Astrocyte (in vitro differentiated cells and primary cell): Measurements from ENCODE around the gene TOR2A. TPM values are rescaled to one million over a fixed set of nuclear protein-coding genes. Genes with fewer than 3 reads are reported as not detected.

Experiments
- DNase-seq: peaks from one replicate; pipeline ENCODE4 v3.0.0-alpha.2; 2010; ENCODE audit warnings: low read depth
- FAIRE-seq: peaks from 2 replicates; lab custom pipeline; 2011; peaks lifted over from hg19 to GRCh38; lab: Jason Lieb, UNC
- H2AFZ ChIP-seq: 2 replicates; pipeline ENCODE4 v1.6.0; 2012; ENCODE audit warnings: low read depth, low read length, inconsistent platforms
- H3K27ac ChIP-seq: 2 replicates; pipeline ENCODE4 v1.5.1; 2011; ENCODE audit warnings: low read depth, low read length, inconsistent platforms
- H3K27me3 ChIP-seq: 2 replicates; pipeline ENCODE4 v1.6.0; 2011; ENCODE audit warnings: low read length, inconsistent platforms; ENCODE audit not compliant: insufficient read depth
- H3K36me3 ChIP-seq: 2 replicates; pipeline ENCODE4 v1.5.1; 2011; ENCODE audit warnings: low read length, inconsistent platforms; ENCODE audit not compliant: insufficient read depth
- H3K4me1 ChIP-seq: 2 replicates; pipeline ENCODE4 v1.5.1; 2011; ENCODE audit warnings: low read length, inconsistent platforms; ENCODE audit not compliant: insufficient read depth
- H3K4me2 ChIP-seq: 2 replicates; pipeline ENCODE4 v1.6.0; 2012; ENCODE audit warnings: low read length, inconsistent platforms
- H3K4me3 ChIP-seq: 2 replicates; pipeline ENCODE4 v1.5.1; 2011; ENCODE audit warnings: low read depth, mild to moderate bottlenecking, low read length, inconsistent platforms; ENCODE audit not compliant: insufficient read depth
- H3K79me2 ChIP-seq: 2 replicates; pipeline ENCODE4 v1.6.0; 2012; ENCODE audit warnings: mild to moderate bottlenecking, low read length, inconsistent platforms; ENCODE audit not compliant: insufficient read depth
- H3K9ac ChIP-seq: 2 replicates; pipeline ENCODE4 v1.6.0; 2012; ENCODE audit warnings: mild to moderate bottlenecking, low read length, inconsistent platforms
- H3K9me3 ChIP-seq: 2 replicates; pipeline ENCODE4 v1.5.1; 2012; ENCODE audit warnings: low read depth, mild to moderate bottlenecking, low read length, inconsistent platforms; ENCODE audit not compliant: insufficient read depth
- H4K20me1 ChIP-seq: 2 replicates; pipeline ENCODE4 v1.6.0; 2012; ENCODE audit warnings: low read length, inconsistent platforms; ENCODE audit not compliant: insufficient read depth
- H3K27ac Mint-ChIP-seq: one replicate; pipeline ENCODE4 v1.8.0; 2021; ENCODE audit warnings: mild to moderate bottlenecking, mixed read lengths; ENCODE audit not compliant: unreplicated experiment
- H3K27me3 Mint-ChIP-seq: one replicate; pipeline ENCODE4 v1.8.0; 2021; ENCODE audit warnings: low read depth, mixed read lengths; ENCODE audit not compliant: unreplicated experiment
- H3K36me3 Mint-ChIP-seq: one replicate; pipeline ENCODE4 v1.8.0; 2021; ENCODE audit warnings: low read depth, mixed read lengths; ENCODE audit not compliant: unreplicated experiment
- H3K4me1 Mint-ChIP-seq: one replicate; pipeline ENCODE4 v1.8.0; 2021; ENCODE audit warnings: low read depth, mixed read lengths; ENCODE audit not compliant: unreplicated experiment
- H3K4me3 Mint-ChIP-seq: one replicate; pipeline ENCODE4 v1.8.0; 2021; ENCODE audit warnings: mild to moderate bottlenecking, moderate library complexity, mixed read lengths; ENCODE audit not compliant: unreplicated experiment
- H3K9me3 Mint-ChIP-seq: one replicate; pipeline ENCODE4 v1.8.0; 2021; ENCODE audit warnings: mild to moderate bottlenecking, mixed read lengths; ENCODE audit not compliant: unreplicated experiment
- CTCF ChIP-seq: IDR thresholded peaks from 2 replicates; pipeline ENCODE4 v1.5.1; 2011; ENCODE audit warnings: low read depth, mild to moderate bottlenecking, inconsistent platforms, low read length, moderate library complexity; ENCODE audit not compliant: insufficient read depth
- EZH2 ChIP-seq: IDR thresholded peaks from 2 replicates; pipeline ENCODE4 v1.6.1; 2012; ENCODE audit warnings: mild to moderate bottlenecking, low read length, inconsistent platforms; ENCODE audit not compliant: insufficient read depth
- total RNA-seq: library from RNA; stranded (reverse); gene quantifications from 2 replicates; pipeline ENCODE4 v1.2.1, GENCODE V29; 2021

Gene TOR2A
- total RNA-seq, 1 donor from 2014 or later, result 7.5 TPM

- no peaks in the 10 kb centered on the region for H3K36me3 ChIP-seq
- no peaks in the 10 kb centered on the region for H3K79me2 ChIP-seq
- peaks cover 5% of the 10 kb centered on the region for H3K27me3 Mint-ChIP-seq
- H2AFZ ChIP-seq, result no peak overlapping the region
- no peaks in the 10 kb centered on the region for H3K9me3 ChIP-seq
- H3K9me3 Mint-ChIP-seq, result no peaks in the 10 kb centered on the region
- peaks cover 16% of the 10 kb centered on the region for H3K4me1 ChIP-seq
- no peak for DNase-seq
- H3K4me1 Mint-ChIP-seq, result peaks cover 3% of the 10 kb centered on the region
- no peak overlapping the region for H3K4me3 ChIP-seq
- H3K27ac Mint-ChIP-seq, result no peak overlapping the region
- no peak overlapping the region for H3K4me2 ChIP-seq
- no peaks in the 10 kb centered on the region for H4K20me1 ChIP-seq
- H3K9ac ChIP-seq, result no peak overlapping the region
- H3K36me3 Mint-ChIP-seq, result no peaks in the 10 kb centered on the region
- H3K4me3 Mint-ChIP-seq, result no peak overlapping the region
- no peaks in the 10 kb centered on the region for H3K27me3 ChIP-seq
- TF ChIP-seq EZH2, result no peak
- TF ChIP-seq CTCF, result no peak
- no peak overlapping the region for H3K27ac ChIP-seq
- no peak for FAIRE-seq
Measured at GRCh38 chr9:127739614-127740330, 4.7 kb upstream of the TOR2A start.

- no peaks in the 10 kb centered on the region for H3K9me3 ChIP-seq
Measured at GRCh38 chr9:127738666-127739065, 3.6 kb upstream of the TOR2A start.

More at GRCh38 chr9:127738666-127739065, 3.6 kb upstream of the TOR2A start:
- no peak overlapping the region for H3K4me3 Mint-ChIP-seq
- Histone ChIP-seq H3K36me3 (no peaks in the 10 kb centered on the region), H3K27ac (no peak overlapping the region), H3K79me2 (peaks cover 6% of the 10 kb centered on the region), H2AFZ (no peak overlapping the region), H3K4me2 (no peak overlapping the region), H3K4me3 (no peak overlapping the region), H3K27me3 (no peaks in the 10 kb centered on the region), H3K9ac (no peak overlapping the region), H4K20me1 (peaks cover 4% of the 10 kb centered on the region), H3K4me1 (peaks cover 21% of the 10 kb centered on the region)
- no peak for DNase-seq
- no peaks in the 10 kb centered on the region for H3K9me3 Mint-ChIP-seq
- peaks cover 5% of the 10 kb centered on the region for H3K27me3 Mint-ChIP-seq
- H3K27ac Mint-ChIP-seq, result no peak overlapping the region
- TF ChIP-seq EZH2 (no peak), CTCF (no peak)
- H3K4me1 Mint-ChIP-seq, result peaks cover 5% of the 10 kb centered on the region
- no peaks in the 10 kb centered on the region for H3K36me3 Mint-ChIP-seq
- FAIRE-seq, result no peak
